ENCODE data around the gene HS3ST3A1.
"Not testable (repeated sequence)": the region's sequence is repeated elsewhere in the genome, so short reads cannot be mapped to it uniquely, and the experiment has no call there.

Gene HS3ST3A1

GRCh38 chr17:13534946-13535345, 66.8 kb downstream of the HS3ST3A1 start:
- no peak for DNase-seq

DNA sequence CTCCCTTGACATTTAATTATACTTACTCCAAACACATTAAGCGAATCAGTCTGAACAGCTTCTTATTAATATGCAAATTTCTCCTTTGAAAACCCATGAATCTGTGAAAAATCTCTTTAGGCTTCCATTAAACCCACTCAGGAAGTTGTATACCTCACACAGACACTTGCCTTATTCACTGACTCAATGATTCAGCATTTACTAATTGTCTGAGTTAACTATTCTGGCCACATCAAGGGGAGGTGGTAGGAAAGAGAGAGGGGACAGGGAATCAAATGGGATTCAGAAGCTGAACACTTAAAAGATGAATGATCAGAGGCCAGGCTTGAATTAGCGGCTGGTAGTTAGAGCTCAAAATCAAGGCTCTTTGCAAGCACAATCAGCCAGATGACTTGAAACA, 70.0 kb downstream of the HS3ST3A1 start:
- DNase-seq, result no peak

- DNase-seq, result no peak
These were observed 75.9 kb downstream of the HS3ST3A1 start for GRCh38 chr17:13525876-13526275.

- DNase-seq, result no peak
These were observed 78.6 kb downstream of the HS3ST3A1 start for GRCh38 chr17:13523164-13523563.

GRCh38 chr17:13522749-13523148, 79.0 kb downstream of the HS3ST3A1 start:
- DNase-seq, result no peak

GRCh38 chr17:13521784-13522183, 79.9 kb downstream of the HS3ST3A1 start:
- no peak for DNase-seq

DNA sequence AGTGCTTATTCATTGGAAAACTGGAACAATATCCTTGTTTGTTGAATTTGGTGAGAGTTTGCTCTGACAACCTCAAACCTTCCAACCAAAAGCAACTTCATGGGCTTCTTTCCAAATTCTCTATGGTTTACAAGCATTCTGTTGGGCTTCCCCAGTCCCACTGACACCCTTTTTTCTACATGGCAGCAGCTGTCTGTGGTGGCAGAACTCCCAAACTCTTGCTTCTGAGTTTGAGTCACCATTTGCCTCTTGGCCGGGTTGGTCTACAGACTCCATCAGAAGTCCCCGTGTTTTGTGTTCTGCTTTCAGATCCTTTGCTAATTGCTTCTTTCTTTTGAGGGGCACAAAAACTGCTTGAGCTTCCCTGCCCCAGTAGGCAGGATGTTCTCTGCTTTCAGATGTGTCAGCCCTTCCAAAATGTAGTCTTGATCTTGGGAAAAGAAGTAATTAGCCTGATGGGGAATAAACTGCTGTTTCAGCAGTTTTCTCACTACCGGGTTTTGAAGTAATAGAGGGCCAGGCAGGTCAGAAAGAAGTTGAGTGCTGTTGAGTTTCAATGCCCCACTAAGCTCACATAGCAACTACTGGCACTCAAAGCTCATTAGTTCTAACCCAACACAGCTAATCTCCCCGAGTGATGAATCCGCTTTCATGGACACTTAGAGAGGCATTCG, 80.7 kb downstream of the HS3ST3A1 start:
- DNase-seq, result no peak

- no peak for DNase-seq
These were observed 83.3 kb downstream of the HS3ST3A1 start for GRCh38 chr17:13518261-13519000.

DNA sequence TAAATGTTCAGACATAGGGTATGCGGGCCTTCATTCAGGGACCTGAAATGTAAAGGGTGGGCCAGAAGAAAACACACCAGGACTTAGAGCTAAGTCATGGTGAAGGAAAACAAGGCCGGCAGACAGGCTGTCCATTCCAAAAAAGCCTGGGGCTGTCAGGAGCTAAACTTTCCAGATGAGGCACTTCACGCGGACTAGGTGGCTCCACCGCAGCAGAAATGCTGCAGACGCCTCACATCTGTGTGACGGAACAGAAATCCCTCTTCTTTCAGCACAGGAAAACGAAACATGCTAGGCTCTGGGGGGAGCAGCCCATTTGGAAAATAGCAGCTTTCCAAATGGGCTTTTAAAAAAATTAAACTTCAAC, 88.7 kb downstream of the HS3ST3A1 start:
- DNase-seq, result no peak

DNA sequence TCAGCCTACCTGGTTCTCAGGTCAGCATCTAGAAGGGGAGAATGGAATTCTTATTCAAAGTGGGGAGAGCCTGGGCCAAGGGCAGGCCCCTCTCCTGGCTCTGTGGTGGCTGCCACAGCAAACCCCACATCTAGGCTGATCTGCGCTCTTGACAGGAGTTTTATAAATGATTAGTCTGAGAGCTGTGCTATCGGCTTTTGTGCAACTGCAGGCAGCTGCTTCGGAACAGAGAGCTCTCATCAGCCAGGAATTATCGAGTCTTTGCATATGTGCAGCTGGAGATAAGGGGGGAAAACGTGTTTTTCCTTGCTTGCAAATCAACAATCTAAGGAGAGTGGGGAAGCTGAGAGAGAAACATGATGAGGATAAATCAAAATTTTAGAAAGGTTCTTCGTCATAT, 91.7 kb downstream of the HS3ST3A1 start:
- DNase-seq, result no peak

DNA sequence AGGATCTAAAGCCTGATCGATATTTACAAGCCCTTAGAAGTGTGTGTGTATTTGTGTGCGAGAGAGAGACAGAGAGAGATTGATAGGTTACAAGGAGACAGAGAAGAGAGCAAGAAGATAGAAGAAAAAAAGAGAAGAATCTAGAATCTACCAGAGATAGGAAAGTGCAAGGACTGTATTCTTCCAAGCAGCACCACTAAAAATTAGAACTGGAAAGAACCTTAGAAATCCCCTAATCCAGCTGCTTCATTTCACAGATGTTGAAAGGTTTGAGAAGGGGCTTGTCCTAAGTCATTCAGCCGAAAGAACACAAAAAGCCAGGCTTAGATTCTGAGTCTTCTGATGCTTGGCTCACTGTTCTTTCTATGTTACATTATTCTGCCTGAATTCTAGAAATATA, 92.2 kb downstream of the HS3ST3A1 start:
- DNase-seq, result no peak

GRCh38 chr17:13508896-13509295, 92.8 kb downstream of the HS3ST3A1 start:
- DNase-seq, result no peak

- DNase-seq, result no peak
These were observed 98.2 kb downstream of the HS3ST3A1 start for GRCh38 chr17:13503526-13503925.

GRCh38 chr17:13502263-13502662, 99.5 kb downstream of the HS3ST3A1 start:
- no peak for DNase-seq

DNA sequence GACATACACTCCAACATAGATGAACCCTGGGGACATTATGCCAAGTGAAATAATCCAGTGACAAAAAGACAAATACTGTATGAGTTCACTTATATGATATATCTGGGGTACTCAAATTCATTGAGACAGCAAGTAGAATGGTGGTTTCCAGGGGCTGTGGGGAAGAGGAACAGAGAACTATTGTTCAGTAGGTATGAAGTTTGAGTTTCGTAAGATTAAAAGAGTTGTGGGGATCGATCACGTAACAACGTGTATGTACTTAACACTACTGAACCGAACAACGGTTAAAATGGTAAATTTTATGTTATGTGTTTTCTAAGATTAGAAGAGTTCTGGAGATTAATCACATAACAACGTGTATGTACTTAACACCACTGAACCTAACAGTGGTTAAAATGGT, 100.8 kb downstream of the HS3ST3A1 start:
- DNase-seq, result no peak

- DNase-seq, result no peak
These were observed 103.5 kb downstream of the HS3ST3A1 start for GRCh38 chr17:13498184-13498583.

- DNase-seq, result not testable (repeated sequence)
These were observed 105.1 kb downstream of the HS3ST3A1 start for GRCh38 chr17:13496553-13497056.

- DNase-seq, result no peak
These were observed 106.3 kb downstream of the HS3ST3A1 start for GRCh38 chr17:13495423-13495822.

DNA sequence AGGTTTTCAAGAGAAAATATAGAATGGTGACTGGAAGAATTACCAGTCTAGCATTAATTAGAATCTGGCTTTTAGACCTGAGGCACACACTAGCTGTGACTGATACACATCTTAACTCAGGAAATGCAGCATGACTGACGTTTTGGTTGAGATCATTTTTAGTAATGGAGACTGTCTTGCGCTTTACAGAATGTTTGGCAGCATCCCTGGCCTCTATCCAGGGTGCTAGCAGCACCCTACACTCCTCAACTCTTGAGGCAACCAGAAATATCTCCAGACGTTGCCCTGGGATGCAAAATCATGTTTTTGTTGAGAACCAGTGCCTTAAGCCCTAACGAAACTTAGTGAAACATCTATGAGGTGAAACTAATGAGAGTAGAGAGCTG, 109.0 kb downstream of the HS3ST3A1 start:
- no peak for DNase-seq

DNA sequence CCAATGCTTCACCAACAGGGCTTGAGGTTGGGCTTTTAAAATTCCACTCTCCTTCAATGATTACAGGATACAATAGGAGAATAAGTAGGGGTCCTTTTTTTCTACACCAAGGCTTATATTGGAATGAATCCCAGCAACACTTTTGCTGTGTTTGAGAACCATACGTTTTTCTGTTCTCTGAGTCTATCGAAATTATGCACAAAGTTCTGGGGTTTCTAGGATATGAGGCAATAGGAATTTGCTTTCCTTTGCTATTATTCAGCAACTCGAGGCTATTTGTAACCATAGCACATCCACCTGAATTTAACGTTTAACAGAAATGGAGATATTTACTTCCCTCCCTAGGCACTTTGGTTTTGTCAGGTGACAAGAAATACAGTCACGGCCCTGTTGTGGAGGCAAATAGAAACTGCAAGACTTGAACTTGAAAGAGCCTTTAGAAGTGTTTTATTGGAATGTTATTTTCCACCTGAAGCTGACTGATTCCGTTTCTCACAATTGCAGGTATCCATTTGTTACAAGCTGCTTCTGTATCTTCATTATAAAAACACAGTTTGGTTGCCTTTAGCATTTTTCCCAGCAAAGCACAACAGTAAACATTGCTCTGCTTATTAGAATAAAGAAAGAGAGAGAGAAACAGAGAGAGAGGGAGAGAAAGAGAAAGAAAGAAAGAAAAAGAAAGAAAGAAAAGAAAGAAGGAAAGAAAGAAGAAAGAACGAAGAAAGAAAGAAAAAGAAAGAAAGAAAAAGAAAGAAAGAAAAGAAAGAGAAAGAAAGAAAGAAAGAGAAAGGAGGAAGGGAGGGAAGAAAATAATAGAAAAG, 109.6 kb downstream of the HS3ST3A1 start:
- no peak for DNase-seq

DNA sequence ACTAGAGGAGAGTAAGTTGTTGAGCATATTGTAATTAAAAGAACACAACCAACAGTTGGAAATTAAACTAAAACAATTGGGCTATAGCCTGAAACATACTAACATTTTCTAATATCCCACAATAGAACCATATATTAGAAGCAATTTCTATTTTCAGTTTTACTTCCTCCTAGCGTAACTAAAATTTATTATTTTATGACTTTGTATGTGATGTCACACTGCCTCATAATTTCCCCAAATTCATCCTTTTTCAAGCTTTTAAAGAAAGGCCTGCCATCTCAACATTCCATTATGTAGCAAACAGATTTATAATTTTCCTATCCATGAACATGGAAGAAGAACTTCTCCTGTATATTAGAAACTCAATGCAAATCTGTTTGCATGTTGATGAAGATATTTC, 110.2 kb downstream of the HS3ST3A1 start:
- DNase-seq, result no peak

DNA sequence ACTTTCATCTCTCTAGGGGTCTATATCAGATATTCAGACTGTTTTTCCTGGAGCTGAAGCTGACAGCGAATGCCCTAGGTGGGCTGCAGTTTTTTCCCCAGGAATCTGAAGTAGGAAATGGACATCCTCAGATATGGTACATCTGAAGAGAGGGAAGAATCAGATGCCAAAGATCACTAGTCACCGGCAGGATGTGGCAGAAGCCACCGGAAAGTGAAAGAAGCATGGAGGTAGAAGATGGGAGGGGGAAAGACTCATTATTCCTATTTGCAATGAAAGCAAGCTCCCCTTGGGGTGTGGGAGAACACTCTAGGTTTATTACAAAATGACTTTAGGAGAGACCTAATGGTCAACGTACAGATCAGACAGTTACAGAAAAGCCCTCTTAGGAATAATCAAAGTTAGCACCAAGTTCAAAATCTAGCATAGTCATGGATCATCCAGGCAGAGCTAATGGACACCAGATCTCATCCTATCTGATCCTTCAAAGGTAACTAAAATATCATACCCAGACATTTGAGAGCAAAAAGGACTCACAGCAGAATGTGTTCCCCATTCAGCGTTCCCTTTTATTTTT, 110.7 kb downstream of the HS3ST3A1 start:
- no peak for DNase-seq

- DNase-seq, result no peak
These were observed 111.3 kb downstream of the HS3ST3A1 start for GRCh38 chr17:13490427-13490826.
